Transverse colon (tissue), 3 donors: ENCODE measurements around the gene C5orf24.

Source experiments
- CTCF ChIP-seq, 5 experiments: fragments of 200-600 bp in 3 of 5; fragments of 450-650 bp in 2 of 5; sonication (generic) in 3 of 5; IDR thresholded peaks; 1 replicate in 2 of 5; 2 replicates in 3 of 5; pipeline ENCODE4 v1.5.1; 2016 to 2017; ENCODE audit warnings: antibody characterized with exemption in 5 of 5, inconsistent platforms in 3 of 5, mild to moderate bottlenecking in 2 of 5, moderate library complexity in 1 of 5
- POLR2A ChIP-seq: fragments of 450-650 bp; IDR thresholded peaks from one replicate; pipeline ENCODE4 v1.6.1; 2016; ENCODE audit warnings: antibody characterized with exemption, mild to moderate bottlenecking, moderate library complexity

DNA sequence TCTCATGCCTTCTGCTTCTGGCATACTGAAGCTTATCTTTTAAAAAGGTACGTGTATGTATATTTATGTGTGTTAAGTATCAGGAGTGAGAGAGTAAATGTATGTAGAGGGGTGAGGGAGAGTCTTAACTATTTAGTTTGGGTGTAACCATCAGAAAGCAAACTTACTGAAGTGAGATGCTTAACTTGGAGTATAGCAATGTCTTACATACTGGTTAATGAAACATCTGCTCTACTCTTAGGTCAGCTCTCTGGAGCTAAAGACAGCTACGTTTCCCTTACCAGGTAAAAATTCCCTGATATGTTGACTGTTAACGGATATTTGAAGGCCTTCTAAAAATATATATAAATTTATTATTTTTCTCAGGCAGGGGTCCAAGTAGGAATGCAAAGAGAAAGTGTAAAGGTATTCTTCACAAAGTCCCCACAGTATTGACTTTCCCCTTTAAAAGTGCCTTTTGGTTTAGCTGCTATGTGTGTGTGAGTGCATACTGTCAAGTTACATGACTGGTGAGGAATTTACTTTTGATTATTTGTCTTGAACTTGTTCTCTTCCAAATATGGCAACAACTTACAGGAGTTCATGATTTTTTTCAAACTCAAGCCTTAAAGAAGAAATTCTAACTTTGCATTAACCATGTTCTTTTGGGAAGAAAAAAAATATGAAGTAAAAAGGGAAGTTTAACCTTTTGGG lies 12.3 kb upstream of the C5orf24 start:
- TF ChIP-seq CTCF (IDR thresholded peaks at IDR 0.05) = no peak
- no peak for TF ChIP-seq POLR2A
